ENCODE results near the gene IDH3G.

The IDH3G gene

GRCh38 chrX:153769865-153770600, 24.1 kb downstream of the IDH3G start:
- H2AFZ ChIP-seq (ENCODE audit: low read depth) = no peak overlapping the region
- no peaks in the 10 kb centered on the region for H3K36me3 ChIP-seq (ENCODE audit: insufficient read depth)
- H3K79me2 ChIP-seq (ENCODE audit: insufficient read depth, low read depth) = no peaks in the 10 kb centered on the region
- no peaks in the 10 kb centered on the region; the same call in 1 of the 2 replicates for H3K27me3 ChIP-seq (ENCODE audit: insufficient read depth, low read depth)
- no peak overlapping the region for H3K4me3 ChIP-seq (IDR thresholded peaks at IDR 0.05; ENCODE audit: insufficient read depth, low read depth, low read length)
- no peak overlapping the region for H3K9ac ChIP-seq
- TF ChIP-seq CTCF (conservative IDR thresholded peaks at IDR 0.05; ENCODE audit: low read depth, low read length) = no peak
- H3K27ac ChIP-seq = no peak overlapping the region
- H3K4me1 ChIP-seq (ENCODE audit: low read depth, poor library complexity, severe bottlenecking) = no peaks in the 10 kb centered on the region
- no peaks in the 10 kb centered on the region for H4K20me1 ChIP-seq (ENCODE audit: insufficient read depth)
- H3K4me2 ChIP-seq = no peak overlapping the region

DNA sequence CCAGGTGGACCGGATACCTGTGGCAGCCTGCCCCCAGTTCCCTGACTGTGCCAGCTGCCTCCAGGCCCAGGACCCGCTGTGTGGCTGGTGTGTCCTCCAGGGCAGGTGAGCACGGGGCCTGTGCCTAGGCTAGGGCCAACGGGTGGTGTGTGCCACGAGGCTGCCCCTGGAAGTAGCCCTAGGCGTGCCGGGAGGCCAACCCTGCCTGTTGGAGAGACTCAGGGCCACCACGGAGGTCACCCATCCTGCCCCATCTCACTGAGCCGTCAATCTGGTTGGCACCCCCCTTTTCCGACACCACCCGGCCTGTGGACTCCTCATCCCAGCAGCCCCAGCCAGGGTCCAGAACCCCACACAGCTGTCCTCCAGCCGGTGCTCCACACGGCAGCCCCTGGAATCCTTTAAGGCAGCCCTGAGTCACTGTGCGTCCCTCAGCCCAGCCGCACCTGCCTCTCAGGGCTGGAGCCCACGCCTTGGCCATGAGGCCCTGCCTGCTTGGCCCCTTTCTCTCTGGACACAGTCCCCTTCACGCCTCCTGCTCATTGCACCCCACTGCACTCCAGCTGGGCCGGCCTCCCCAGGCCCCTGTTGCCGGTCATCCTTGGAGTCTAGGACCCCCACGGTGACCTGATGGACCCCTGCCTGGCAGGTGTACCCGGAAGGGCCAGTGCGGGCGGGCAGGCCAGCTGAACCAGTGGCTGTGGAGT, 24.9 kb downstream of the IDH3G start:
- no peaks in the 10 kb centered on the region for H3K79me2 ChIP-seq (ENCODE audit: insufficient read depth, low read depth)
- H3K4me3 ChIP-seq (IDR thresholded peaks at IDR 0.05; ENCODE audit: insufficient read depth, low read depth, low read length) = no peak overlapping the region
- no peaks in the 10 kb centered on the region for H3K36me3 ChIP-seq (ENCODE audit: insufficient read depth)
- H4K20me1 ChIP-seq (ENCODE audit: insufficient read depth) = no peaks in the 10 kb centered on the region
- H3K9ac ChIP-seq = no peak overlapping the region
- no peaks in the 10 kb centered on the region; the same call in 1 of the 2 replicates for H3K27me3 ChIP-seq (ENCODE audit: insufficient read depth, low read depth)
- no peak overlapping the region for H3K4me2 ChIP-seq
- H3K27ac ChIP-seq = no peak overlapping the region
- TF ChIP-seq CTCF (conservative IDR thresholded peaks at IDR 0.05; ENCODE audit: low read depth, low read length) = no peak
- no peak overlapping the region for H2AFZ ChIP-seq (ENCODE audit: low read depth)
- no peaks in the 10 kb centered on the region for H3K4me1 ChIP-seq (ENCODE audit: low read depth, poor library complexity, severe bottlenecking)

DNA sequence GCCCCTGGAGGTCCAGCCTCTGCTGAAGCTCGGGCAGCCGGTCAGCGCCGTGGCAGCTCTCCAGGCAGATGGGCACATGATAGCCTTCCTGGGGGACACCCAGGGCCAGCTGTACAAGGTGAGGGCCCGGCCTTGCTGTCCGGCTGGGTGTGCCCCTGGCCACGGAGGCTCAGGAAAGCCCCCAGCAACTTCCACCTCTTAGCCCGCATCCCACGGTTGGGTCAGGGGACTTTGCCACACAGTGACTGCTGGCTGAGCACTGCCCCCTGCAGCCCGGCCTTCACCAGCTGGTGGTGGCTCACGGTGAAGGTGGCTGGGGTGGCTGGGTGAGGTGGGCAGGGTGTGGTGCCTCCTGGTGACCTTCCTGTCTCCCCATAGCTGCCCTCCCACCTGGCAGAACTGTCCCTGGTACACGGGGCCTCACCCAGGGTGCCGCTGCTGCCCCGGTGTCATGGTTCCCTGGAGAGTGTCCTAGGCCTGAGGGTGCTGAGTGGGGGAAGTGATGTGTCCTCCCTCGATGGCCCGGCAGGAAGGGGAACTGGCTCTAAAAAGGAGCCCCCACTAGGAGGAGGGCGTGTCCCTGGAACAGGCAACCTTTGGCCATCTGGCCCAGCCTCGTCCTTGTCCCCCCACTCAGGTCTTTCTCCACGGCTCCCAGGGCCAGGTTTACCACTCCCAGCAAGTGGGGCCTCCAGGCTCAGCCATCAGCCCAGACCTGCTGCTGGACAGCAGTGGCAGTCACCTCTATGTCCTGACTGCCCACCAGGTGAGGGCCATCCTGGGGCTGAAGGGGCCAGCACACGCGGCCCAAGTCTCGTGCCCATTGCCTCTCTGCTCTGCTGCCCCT, 25.6 kb downstream of the IDH3G start:
- H3K27ac ChIP-seq = no peak overlapping the region
- H3K9ac ChIP-seq = no peak overlapping the region
- no peaks in the 10 kb centered on the region; the same call in 1 of the 2 replicates for H3K27me3 ChIP-seq (ENCODE audit: insufficient read depth, low read depth)
- no peak overlapping the region for H3K4me2 ChIP-seq
- H3K4me3 ChIP-seq (IDR thresholded peaks at IDR 0.05; ENCODE audit: insufficient read depth, low read depth, low read length) = no peak overlapping the region
- no peaks in the 10 kb centered on the region for H3K79me2 ChIP-seq (ENCODE audit: insufficient read depth, low read depth)
- H4K20me1 ChIP-seq (ENCODE audit: insufficient read depth) = no peaks in the 10 kb centered on the region
- no peak overlapping the region for H2AFZ ChIP-seq (ENCODE audit: low read depth)
- H3K36me3 ChIP-seq (ENCODE audit: insufficient read depth) = no peaks in the 10 kb centered on the region
- TF ChIP-seq CTCF (conservative IDR thresholded peaks at IDR 0.05; ENCODE audit: low read depth, low read length) = no peak
- H3K4me1 ChIP-seq (ENCODE audit: low read depth, poor library complexity, severe bottlenecking) = no peaks in the 10 kb centered on the region

DNA sequence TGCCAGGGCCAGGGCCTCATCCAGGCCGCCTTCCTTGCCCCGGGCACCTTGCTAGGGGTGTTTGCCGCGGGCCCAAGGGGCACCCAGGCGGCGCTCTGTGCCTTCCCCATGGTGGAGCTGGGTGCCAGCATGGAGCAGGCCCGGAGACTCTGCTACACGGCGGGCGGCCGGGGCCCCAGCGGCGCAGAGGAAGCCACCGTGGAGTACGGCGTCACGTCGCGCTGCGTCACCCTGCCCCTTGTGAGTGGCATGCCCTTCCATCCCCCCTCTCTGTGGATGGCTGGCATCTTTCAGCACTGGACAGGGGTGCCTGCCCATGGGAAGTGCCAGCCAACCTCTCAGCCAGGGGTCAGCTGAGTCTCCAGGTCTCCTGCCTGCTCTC, 26.5 kb downstream of the IDH3G start:
- H3K27me3 ChIP-seq (ENCODE audit: insufficient read depth, low read depth) = no peaks in the 10 kb centered on the region; the same call in 1 of the 2 replicates
- no peak overlapping the region for H3K9ac ChIP-seq
- no peak overlapping the region for H3K27ac ChIP-seq
- no peak overlapping the region for H2AFZ ChIP-seq (ENCODE audit: low read depth)
- H3K79me2 ChIP-seq (ENCODE audit: insufficient read depth, low read depth) = no peaks in the 10 kb centered on the region
- H3K4me2 ChIP-seq = no peak overlapping the region
- no peaks in the 10 kb centered on the region for H3K36me3 ChIP-seq (ENCODE audit: insufficient read depth)
- no peaks in the 10 kb centered on the region for H3K4me1 ChIP-seq (ENCODE audit: low read depth, poor library complexity, severe bottlenecking)
- no peaks in the 10 kb centered on the region for H4K20me1 ChIP-seq (ENCODE audit: insufficient read depth)
- TF ChIP-seq CTCF (conservative IDR thresholded peaks at IDR 0.05; ENCODE audit: low read depth, low read length) = no peak
- H3K4me3 ChIP-seq (IDR thresholded peaks at IDR 0.05; ENCODE audit: insufficient read depth, low read depth, low read length) = no peak overlapping the region

Data from KMS-11 (cell line).